Adipocyte (in vitro differentiated cells): ENCODE data around the gene ATP2A3.

ENCODE experiments used
- DNase-seq: peaks from one replicate; pipeline ENCODE4 v3.0.0-alpha.2; 2015; ENCODE audit warnings: low read depth
- H3K27me3 ChIP-seq: replicated peaks from 2 replicates; pipeline ENCODE4 v1.7.0; 2013; ENCODE audit warnings: mild to moderate bottlenecking, low read length, moderate library complexity; ENCODE audit not compliant: control insufficient read depth, insufficient read depth
- H3K36me3 ChIP-seq: 2 replicates; pipeline ENCODE4 v1.7.0; 2013; ENCODE audit warnings: low read length, mild to moderate bottlenecking, moderate library complexity; ENCODE audit not compliant: control insufficient read depth, insufficient read depth, severe bottlenecking
- H3K4me1 ChIP-seq: 2 replicates; pipeline ENCODE4 v1.7.0; 2013; ENCODE audit warnings: mild to moderate bottlenecking, low read length, moderate library complexity; ENCODE audit not compliant: control insufficient read depth, insufficient read depth
- H3K4me3 ChIP-seq: 2 replicates; pipeline ENCODE4 v1.7.0; 2013; ENCODE audit warnings: mild to moderate bottlenecking, low read length, moderate library complexity
- H3K9ac ChIP-seq: 2 replicates; pipeline ENCODE4 v1.7.0; 2013; ENCODE audit warnings: mild to moderate bottlenecking, low read length, moderate library complexity
- H3K9me3 ChIP-seq: 2 replicates; pipeline ENCODE4 v1.7.0; 2013; ENCODE audit warnings: mild to moderate bottlenecking, low read length, moderate library complexity; ENCODE audit not compliant: control insufficient read depth

Gene ATP2A3

DNA sequence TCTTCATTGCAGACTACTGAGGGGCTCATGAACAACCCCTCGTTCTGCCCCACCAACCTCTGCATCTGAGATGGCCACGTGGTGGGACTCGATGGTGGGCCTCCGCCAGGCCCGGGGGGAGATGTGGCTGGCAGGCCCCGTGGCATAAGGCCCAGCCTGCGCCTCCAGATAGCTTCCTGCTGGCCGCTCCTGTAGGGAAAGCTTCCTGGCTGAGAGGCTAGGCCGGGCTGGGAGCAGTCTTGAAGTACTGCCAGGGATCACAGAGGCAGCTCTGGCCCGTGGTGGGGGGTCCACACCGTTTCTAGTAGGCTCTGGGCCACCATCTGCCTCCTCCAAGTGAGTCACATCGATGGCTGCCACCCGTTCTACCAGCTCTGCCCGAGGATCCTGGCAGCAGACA, 79.0 kb downstream of the ATP2A3 start:
- Histone ChIP-seq H3K27me3 (no peaks in the 10 kb centered on the region), H3K9me3 (no peaks in the 10 kb centered on the region), H3K9ac (peak overlapping the region; percentile 45), H3K4me1 (peaks cover 39% of the 10 kb centered on the region), H3K36me3 (peaks cover 15% of the 10 kb centered on the region), H3K4me3 (no peak overlapping the region)
- DNase-seq: no peak

DNA sequence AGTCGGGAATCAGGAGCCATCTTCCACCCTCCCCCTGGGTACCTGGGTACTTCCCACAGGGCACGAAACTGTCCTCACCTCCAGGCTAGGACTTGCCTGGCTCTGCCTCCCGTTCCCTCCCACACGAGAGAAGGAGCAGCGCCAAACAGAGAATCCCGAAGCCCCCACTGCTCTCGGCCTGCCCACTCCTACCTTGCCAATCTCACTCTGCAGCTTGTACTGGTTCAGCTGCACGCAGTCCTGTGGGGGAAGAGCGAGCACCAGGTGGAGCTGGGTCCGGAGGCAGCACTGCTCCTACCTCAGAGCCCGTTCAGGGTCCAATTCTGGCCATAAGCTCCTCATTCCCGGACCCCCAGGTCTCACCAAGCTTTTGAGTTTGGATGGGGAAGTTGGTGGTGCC, 80.0 kb downstream of the ATP2A3 start:
- Histone ChIP-seq H3K4me1 (peaks cover 35% of the 10 kb centered on the region), H3K4me3 (no peak overlapping the region), H3K9me3 (no peaks in the 10 kb centered on the region), H3K9ac (no peak overlapping the region), H3K27me3 (no peaks in the 10 kb centered on the region), H3K36me3 (peaks cover 15% of the 10 kb centered on the region)
- no peak for DNase-seq

DNA sequence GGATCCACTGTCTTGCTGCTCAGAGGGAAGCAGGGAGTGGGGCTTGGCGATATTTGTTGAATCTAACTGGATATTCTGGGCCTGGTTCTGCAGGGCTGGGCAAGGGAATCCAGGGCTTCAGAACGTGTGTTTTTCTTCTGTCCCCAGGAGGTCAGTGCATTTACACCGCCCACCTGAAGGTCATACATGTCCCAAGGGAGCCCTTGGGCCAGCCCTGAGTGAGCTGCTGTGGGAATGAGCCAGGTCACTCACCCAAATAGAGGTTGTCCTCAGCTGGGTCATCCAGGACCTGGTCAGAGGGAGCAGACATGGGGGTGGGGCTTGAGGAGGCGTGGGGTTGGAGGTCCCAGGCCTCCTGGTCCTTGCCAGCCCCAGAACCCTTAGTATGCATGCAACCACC, 82.0 kb downstream of the ATP2A3 start:
- no peak overlapping the region for H3K9ac ChIP-seq
- no peak overlapping the region for H3K4me3 ChIP-seq
- peaks cover 20% of the 10 kb centered on the region for H3K4me1 ChIP-seq
- H3K27me3 ChIP-seq: no peaks in the 10 kb centered on the region
- DNase-seq: no peak
- H3K9me3 ChIP-seq: no peaks in the 10 kb centered on the region
- peaks cover 15% of the 10 kb centered on the region for H3K36me3 ChIP-seq

DNA sequence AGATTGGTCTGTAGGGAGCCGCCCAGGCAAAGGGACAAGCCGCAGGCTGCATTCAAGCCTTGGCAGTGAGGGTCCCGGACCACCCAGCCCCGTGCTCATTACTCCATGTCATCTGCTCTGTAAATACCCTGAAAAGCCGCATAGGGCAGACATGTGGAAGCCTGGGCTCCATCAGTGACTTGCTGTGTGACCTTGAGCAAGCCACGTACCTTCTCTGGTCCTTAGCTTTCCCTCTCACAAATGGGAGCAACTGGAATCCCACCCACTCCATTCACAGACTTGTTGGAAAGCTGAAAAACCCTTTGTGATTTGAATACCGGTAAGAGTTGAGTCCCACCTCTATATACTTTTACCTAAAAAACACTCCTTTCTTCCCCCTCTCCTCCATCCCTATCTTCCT, 83.3 kb downstream of the ATP2A3 start:
- Histone ChIP-seq H3K9me3 (no peaks in the 10 kb centered on the region), H3K9ac (no peak overlapping the region), H3K36me3 (peaks cover 18% of the 10 kb centered on the region), H3K4me1 (peaks cover 17% of the 10 kb centered on the region), H3K4me3 (no peak overlapping the region), H3K27me3 (no peaks in the 10 kb centered on the region)
- no peak for DNase-seq

DNA sequence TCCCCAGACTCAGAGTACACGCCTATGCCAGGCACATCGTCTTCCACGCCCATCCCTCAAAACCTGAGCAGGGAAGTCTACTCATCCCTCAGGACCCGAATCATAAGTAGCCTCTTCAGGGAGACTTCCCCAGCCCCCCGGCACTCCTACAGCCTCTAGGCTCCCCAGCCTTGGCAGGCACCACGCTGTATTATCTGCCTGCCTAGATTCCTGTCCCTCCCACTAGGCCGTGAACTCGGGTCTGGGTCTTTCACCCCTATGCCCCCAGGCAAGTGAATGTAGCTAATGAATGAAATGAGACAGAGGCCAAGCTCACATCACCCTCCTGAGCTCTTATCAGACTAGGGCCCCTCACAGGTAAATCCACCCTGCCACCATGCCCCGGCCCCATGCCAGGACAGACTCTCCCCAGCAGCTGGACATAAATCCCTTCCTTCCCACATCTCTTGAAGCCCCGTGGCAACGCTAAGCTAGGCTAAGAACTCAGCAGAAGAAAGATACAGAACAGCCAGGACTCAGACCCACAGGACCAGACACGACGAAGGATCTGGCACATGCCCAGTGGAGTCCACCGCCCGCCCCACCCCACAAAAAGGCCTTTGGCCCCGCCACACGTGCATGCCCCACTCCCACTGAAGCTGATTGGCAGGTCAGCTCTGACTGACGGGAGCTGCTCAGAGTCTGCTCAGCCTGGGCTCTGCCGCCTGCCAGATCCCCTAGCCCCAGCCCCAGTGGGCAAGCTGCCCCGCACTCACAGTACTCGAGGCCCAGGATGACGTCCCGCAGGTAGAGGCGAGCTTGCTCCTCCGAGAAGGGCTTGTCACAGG, 84.4 kb downstream of the ATP2A3 start:
- Histone ChIP-seq H3K36me3 (peaks cover 23% of the 10 kb centered on the region), H3K9me3 (no peaks in the 10 kb centered on the region), H3K4me1 (peaks cover 9% of the 10 kb centered on the region), H3K27me3 (no peaks in the 10 kb centered on the region), H3K4me3 (no peak overlapping the region), H3K9ac (peak overlapping the region; percentile 33)
- DNase-seq: no peak

DNA sequence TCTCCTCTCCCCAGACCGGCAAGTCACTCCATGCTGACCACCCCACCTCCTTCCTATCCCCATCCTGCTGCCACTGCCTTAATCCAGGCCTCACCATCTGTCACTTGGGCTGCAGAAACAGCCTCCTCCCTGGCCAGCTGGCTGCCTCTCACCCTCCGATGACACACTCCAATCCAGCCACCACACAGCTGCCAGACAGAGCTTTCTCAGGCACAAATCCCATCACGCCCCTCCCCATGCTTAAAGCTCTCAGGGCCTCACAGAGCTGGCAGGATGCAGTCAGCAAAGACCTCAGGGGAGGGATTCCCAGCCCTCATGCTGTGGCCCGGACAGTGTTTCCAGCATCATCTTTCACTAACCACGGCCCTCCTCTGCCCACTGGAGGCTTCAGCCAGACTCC, 85.1 kb downstream of the ATP2A3 start:
- Histone ChIP-seq H3K9me3 (no peaks in the 10 kb centered on the region), H3K36me3 (peaks cover 21% of the 10 kb centered on the region), H3K4me1 (peaks cover 9% of the 10 kb centered on the region), H3K27me3 (no peaks in the 10 kb centered on the region), H3K4me3 (no peak overlapping the region), H3K9ac (no peak overlapping the region)
- peak; percentile 68 for DNase-seq

DNA sequence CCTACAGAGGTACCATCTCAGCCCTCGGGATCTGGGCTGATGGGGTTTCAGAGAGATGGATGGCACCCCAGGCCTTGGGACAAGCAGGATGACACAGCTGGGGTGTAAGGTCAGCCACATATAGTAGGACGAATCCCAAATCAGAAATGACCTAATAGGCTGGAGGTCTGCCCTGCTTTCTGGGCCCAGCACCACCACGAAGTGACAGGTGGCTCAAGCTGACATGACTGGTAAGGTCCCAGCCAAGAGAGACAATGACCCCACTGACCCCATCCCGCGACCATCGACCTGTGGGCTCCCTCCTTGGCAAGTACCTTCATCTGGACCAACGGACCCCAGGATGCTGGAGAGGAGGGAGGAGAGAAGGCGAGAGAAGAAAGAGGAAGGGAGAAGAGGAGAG, 87.0 kb downstream of the ATP2A3 start:
- Histone ChIP-seq H3K9me3 (no peaks in the 10 kb centered on the region), H3K36me3 (peaks cover 28% of the 10 kb centered on the region), H3K4me3 (no peak overlapping the region), H3K4me1 (peaks cover 9% of the 10 kb centered on the region), H3K27me3 (no peaks in the 10 kb centered on the region), H3K9ac (no peak overlapping the region)
- no peak for DNase-seq

DNA sequence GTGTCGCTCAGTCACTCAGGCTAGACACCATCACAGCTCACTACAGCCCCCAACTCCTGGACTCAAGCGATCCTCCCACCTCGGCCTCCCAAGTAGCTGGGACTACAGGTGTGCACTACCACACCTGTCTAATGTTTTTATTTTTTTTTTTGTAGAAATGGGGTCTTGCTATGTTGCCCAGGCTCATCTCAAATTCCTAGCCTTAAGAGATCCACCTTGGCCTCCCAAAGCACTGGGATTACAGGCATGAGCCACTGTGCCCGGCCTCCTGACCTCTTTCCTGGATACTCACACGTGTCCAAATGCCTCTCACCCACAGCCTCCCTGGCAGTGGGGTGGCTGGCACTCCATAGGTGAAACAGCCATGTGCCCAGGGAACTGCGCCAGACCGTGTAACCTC, 88.9 kb downstream of the ATP2A3 start:
- no peaks in the 10 kb centered on the region for H3K27me3 ChIP-seq
- no peak for DNase-seq
- no peak overlapping the region for H3K4me3 ChIP-seq
- no peaks in the 10 kb centered on the region for H3K9me3 ChIP-seq
- peaks cover 27% of the 10 kb centered on the region for H3K36me3 ChIP-seq
- H3K4me1 ChIP-seq: peaks cover 9% of the 10 kb centered on the region
- H3K9ac ChIP-seq: no peak overlapping the region
